KG1 (cell line): ENCODE results near the gene GAL.

Experiments used
- DNase-seq: peaks from one replicate; lab custom pipeline; 2025; lab: John Stamatoyannopoulos, UW

GAL gene

DNA sequence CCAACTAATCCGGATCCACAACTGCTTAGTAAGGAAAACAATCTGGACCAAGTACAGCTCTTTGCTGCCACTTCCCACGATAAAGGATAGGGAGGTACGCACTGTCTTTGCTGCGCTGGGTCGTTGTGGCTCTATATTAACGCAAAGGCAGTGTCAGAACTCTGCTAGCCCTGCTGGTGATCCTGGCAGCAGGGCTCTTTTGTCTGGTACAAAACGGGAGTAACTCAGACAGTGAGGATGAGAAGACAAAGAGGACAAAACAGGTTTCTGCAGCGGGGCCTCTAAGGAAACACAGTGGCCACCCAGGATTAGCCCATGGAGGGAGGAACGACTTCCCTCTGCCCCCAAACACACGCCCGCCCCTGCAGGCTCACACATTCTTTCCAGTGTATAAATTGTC, 26.1 kb downstream of the GAL start:
- DNase-seq = no peak

DNA sequence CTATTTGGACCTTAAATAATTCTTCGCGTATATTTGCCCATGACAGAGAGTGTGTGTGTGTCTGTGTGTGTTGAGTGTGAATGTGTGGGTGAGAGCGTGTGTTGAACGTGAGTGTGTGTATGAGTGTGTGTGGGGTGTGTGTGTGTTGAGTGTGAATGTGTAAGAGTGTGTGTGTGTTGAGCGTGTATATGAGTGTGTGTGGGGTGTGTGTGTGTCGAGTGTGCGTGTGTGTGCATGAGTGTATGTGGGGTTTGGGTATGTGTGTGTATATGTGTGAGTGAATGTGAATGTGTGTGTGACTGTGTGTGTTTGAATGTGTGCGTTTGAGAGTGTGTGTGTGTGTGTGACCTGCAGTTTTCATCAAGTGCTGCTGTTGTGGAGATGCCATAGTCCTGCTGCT, 26.8 kb downstream of the GAL start:
- no peak for DNase-seq

DNA sequence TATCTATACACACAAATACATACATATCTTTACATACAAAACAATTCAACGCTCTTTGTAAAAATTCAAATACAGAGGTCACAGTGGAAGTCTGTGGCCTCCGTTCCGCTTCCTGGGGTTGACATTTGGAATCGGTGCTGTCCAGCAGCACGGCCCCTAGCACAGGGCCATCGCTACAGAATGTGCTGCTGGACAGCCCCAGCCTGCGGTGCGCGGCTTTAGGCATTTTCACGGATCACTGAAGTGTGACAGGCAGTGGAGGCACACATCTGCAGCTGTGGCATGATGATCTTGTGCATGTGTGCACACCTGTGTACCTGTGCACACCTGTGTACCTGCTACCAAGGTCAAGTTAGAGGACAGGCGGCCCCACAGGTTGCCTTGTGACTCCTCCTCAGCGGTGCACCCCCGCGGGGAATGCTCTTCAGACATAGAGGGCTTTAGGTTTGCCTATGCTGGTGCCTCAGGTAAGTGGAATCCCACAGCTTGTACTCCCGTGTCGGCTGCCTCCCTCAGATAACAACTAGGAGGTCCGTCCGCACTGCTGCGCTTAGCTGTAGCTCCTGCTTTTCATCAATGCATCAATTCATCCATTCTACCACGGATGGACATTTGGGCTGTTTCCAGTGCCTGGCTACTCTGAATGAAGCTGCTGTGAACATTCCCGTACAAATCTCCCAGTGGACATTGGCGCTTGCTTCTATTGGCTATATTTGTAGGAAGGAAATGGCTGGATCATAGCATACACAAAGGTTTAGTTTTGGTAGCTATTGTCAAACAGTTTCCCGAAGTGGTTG, 29.9 kb downstream of the GAL start:
- no peak for DNase-seq

DNA sequence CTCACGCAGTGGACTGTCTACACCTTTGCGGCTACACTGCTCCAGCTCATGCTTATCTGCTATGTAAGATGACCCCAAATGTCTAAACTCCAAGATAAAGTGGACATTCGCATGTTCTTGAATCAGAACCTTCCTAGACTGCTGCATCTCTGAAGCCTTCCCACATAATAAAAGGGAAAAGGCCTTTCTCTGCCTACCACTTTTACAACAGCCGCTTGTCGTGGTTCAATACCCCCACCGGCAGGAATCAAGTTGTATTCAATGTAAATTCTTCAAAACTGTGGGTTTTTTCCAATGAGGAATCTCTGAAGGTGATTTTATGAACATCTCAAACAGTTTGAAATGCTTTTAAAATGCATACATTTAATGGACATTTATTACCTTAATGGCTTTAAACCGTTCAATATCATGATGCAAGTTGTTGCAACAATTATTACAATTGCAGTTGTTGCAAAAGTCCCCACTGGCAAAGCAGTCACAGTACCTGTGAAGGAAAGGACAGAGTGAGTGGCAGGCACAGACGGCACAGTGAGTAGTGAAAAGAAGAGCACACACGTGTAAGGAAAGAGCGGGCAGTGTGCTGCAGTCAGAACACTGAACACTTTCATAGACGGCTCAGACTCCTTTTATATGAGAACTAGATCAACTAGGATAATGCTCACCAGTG, 31.2 kb downstream of the GAL start:
- no peak for DNase-seq

DNA sequence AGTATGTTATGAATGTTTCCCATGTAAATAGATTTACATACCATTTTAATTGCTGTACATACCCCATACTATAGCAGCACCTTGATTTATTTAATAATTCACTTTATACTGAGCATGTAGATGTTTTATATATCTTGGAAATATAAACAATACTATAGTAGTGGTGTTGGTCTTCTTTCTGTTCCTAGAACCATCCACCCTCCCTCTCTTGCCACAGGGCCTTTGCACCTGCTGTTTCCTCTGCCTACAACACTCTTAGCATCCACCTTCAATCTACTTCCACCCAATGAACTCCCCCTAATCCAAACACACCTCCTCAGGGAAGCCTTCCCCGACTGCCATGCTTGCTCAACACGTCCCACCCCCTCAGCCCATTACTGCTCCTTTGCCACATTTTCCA, 36.7 kb downstream of the GAL start:
- DNase-seq = no peak

DNA sequence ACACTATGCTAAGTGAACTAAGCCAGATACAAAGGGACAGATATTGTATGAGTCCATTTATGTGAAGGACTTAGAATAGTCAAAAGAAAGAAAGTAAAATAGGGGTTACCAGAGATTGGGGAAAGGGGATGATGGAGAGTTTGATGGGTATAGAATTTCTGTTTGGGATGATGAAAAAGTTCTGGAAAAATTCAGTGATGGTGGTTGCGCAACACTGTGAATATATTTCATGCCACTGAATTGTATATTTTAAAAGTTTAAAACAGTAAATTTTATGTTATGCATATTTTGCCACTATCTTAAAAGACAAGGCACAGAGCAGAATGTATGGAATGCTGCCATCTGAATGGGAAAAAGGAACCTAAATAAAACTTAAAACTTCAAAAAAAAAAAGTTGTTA, 37.8 kb downstream of the GAL start:
- no peak for DNase-seq

DNA sequence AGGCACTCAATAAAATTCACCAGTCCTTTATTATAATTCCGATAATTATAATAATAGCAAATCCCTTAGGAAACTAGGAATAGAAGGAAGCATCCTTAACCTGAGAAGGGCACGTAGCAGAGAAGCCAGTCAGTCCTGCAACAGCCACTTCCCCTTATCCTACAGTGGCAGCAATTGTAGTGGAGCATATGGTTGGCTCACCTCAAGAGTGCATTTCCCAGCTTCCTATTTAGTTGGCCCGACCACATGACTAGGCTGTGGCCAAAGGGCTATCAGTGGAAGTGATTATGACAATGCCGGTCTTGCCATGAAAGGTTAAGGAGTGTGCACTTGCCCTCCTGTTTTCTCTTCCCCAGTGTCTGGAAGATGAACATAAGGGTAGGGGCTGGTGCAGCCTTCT, 39.9 kb downstream of the GAL start:
- DNase-seq = no peak

DNA sequence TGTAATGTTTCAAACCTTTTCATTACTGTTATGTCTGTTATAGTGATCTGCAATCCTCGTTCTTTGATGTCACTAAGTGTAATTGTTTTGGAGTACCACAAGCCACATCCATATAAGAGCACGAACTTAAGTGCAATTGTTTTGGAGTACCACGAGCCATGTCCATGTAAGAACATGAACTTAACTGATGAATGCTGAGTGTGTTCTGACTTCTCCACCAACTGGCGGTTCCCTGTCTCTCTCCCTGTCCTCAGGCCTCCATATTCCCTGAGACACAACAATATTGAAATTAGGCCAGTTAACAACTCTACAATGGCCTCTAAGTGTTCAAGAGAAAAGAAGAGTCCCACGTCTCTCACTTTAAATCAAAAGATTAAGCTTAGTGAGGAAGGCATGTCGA, 43.4 kb downstream of the GAL start:
- no peak for DNase-seq

DNA sequence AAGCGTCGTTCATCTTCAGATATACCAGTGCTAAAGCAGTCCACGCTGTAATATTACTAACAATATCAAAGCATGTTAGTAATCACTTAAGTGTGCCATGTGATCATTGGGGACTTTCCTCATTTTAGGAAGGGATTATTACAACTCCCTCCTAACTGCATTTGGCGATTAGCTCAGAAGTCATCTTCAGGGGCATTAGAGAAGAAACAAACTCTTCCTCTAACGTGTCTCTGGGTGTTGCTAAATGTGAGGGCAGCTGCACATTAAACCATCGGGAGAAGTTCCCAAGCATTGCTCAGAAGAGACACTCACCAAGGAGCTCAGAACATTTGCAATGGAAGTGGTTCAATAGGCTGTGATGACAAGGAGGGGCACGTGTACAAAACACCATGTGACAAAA, 49.8 kb downstream of the GAL start:
- no peak for DNase-seq

DNA sequence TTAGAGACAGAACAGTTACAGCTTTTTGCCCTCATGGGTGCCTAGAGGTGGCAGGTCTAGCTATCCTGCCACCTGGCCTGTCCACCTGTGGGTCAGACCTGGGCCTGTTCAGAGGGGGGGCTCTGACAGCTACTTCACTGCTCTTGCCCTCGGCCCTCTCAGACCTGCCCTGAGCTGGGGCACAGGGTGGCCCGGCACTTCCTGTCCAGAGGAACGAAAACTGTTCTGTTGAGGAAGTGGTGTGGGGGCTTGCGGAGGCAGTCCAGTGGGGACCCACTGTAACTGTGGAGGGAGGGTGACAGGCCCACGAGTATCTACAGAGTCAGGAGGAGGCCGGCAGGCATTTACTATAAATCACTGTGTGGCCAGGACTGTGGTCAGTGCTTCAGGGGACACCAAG, 50.8 kb downstream of the GAL start:
- DNase-seq = no peak

DNA sequence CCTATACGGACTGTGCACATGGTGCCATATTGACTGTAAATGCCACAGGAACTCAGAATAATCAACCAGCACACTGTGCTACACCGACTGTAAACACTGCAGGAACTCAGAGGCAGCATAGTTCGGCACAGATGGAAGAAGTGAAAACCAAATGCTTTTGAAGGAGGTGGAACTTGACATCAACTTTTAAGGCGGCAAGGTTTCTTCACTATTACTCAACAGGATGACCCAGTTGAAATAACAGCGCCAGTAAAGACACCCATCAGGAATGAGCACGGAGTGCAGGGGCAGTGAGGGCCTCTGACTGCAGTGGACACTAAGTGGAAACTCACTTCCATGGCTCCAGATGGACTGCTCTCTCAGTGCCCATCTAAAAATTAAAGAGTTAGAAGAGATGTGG, 51.3 kb downstream of the GAL start:
- DNase-seq = no peak
